Lower lobe of right lung (tissue), 2 donors: Measurements from ENCODE around the gene CCDC60. TPM values are rescaled to one million over a fixed set of nuclear protein-coding genes. Genes with fewer than 3 reads are reported as not detected.

Source experiments
- ATAC-seq, 2 donors: fragments of 200-7000 bp; cut with Tn5 transposase; one replicate each; pipeline ENCODE4 v1.9.1; 2020 to 2022; ENCODE audit warnings: mild to moderate bottlenecking in 2 of 2, moderate library complexity in 2 of 2
- DNase-seq: peaks from one replicate; pipeline ENCODE4 v3.0.0-alpha.2; 2020
- H3K27ac ChIP-seq: fragments of 200-600 bp; one replicate; pipeline ENCODE4 v1.8.0; 2022
- H3K27me3 ChIP-seq: fragments of 200-600 bp; one replicate; pipeline ENCODE4 v1.8.0; 2022; ENCODE audit warnings: low read depth
- H3K36me3 ChIP-seq: fragments of 200-600 bp; one replicate; pipeline ENCODE4 v1.8.0; 2022; ENCODE audit warnings: mild to moderate bottlenecking
- H3K4me1 ChIP-seq: fragments of 200-600 bp; one replicate; pipeline ENCODE4 v1.8.0; 2022
- H3K4me3 ChIP-seq: fragments of 200-600 bp; one replicate; pipeline ENCODE4 v1.8.0; 2022; ENCODE audit warnings: mild to moderate bottlenecking
- H3K9me3 ChIP-seq: fragments of 200-600 bp; one replicate; pipeline ENCODE4 v1.8.0; 2022
- CTCF ChIP-seq: fragments of 200-600 bp; IDR thresholded peaks from one replicate; pipeline ENCODE4 v1.8.0; 2022; ENCODE audit warnings: antibody characterized with exemption, mild to moderate bottlenecking
- intact Hi-C: fragments of 100-400 bp; cut with DNase I; formaldehyde crosslinking; loops from one replicate; pipeline ENCODE4 v1.11.0; 2022
- total RNA-seq: library from RNA; stranded (reverse); fragmentation: NEBNext Ultra II Directional; extraction: Animal tissue kit (Norgen Biotek cat#: 25700); gene quantifications from one replicate; pipeline ENCODE4 v1.2.1, GENCODE V29; 2021
- donor health status: DM: no; HTN: yes; CAD: no; lungs with severe emphysema.

Gene CCDC60
- total RNA-seq, 1 donor from 2014 or later = 2.2 TPM

- H3K4me3 ChIP-seq = no peak overlapping the region
- no peak for TF ChIP-seq CTCF
- no peak for DNase-seq
- intact Hi-C loops = no loop called here
- H3K36me3 ChIP-seq = no peaks in the 10 kb centered on the region
- no peak overlapping the region for H3K27ac ChIP-seq
- H3K27me3 ChIP-seq = peaks cover 6% of the 10 kb centered on the region
- H3K4me1 ChIP-seq = no peaks in the 10 kb centered on the region
- no peak for ATAC-seq
- H3K9me3 ChIP-seq = no peaks in the 10 kb centered on the region
These were observed 178.4 kb downstream of the CCDC60 start for GRCh38 chr12:119512772-119513497.

- H3K4me1 ChIP-seq = no peaks in the 10 kb centered on the region
- H3K9me3 ChIP-seq = peaks cover 6% of the 10 kb centered on the region
- no peaks in the 10 kb centered on the region for H3K36me3 ChIP-seq
- H3K27ac ChIP-seq = no peak overlapping the region
- no peak overlapping the region for H3K4me3 ChIP-seq
- intact Hi-C loops = no loop called here
- H3K27me3 ChIP-seq = no peaks in the 10 kb centered on the region
- ATAC-seq (no peak), DNase-seq (no peak)
- no peak for TF ChIP-seq CTCF
These were observed 193.7 kb downstream of the CCDC60 start for GRCh38 chr12:119528241-119528640.

GRCh38 chr12:119540476-119540875 is 205.9 kb downstream of the CCDC60 start:
- DNase-seq = no peak
- H3K4me3 ChIP-seq = no peak overlapping the region
- intact Hi-C loops = no loop called here
- H3K27ac ChIP-seq = no peak overlapping the region
- no peaks in the 10 kb centered on the region for H3K9me3 ChIP-seq
- H3K27me3 ChIP-seq = no peaks in the 10 kb centered on the region
- H3K4me1 ChIP-seq = no peaks in the 10 kb centered on the region
- no peak for ATAC-seq
- no peaks in the 10 kb centered on the region for H3K36me3 ChIP-seq
- no peak for TF ChIP-seq CTCF

- Histone ChIP-seq H3K27ac (no peak overlapping the region), H3K36me3 (no peaks in the 10 kb centered on the region), H3K4me3 (no peak overlapping the region), H3K9me3 (no peaks in the 10 kb centered on the region), H3K4me1 (no peaks in the 10 kb centered on the region), H3K27me3 (no peaks in the 10 kb centered on the region)
- DNase-seq (peak; percentile 50), ATAC-seq (peak; percentile 80 to 82)
- intact Hi-C loops = no loop called here
- peak; percentile 87 for TF ChIP-seq CTCF
These were observed 210.5 kb downstream of the CCDC60 start for GRCh38 chr12:119544765-119545625.

- ATAC-seq (no peak), DNase-seq (no peak)
- H3K27ac ChIP-seq = no peak overlapping the region
- H3K9me3 ChIP-seq = no peaks in the 10 kb centered on the region
- H3K4me3 ChIP-seq = no peak overlapping the region
- no peak for TF ChIP-seq CTCF
- no peaks in the 10 kb centered on the region for H3K4me1 ChIP-seq
- H3K27me3 ChIP-seq = no peaks in the 10 kb centered on the region
- intact Hi-C loops = no loop called here
- no peaks in the 10 kb centered on the region for H3K36me3 ChIP-seq
These were observed 211.8 kb downstream of the CCDC60 start for GRCh38 chr12:119546340-119546739.
